Adrenal gland (tissue), 12 donors: Measurements from ENCODE around the gene PRM1. TPM values are rescaled to one million over a fixed set of nuclear protein-coding genes. Genes with fewer than 3 reads are reported as not detected.

Source experiments
- DNase-seq, 7 donors: peaks; one replicate each; pipeline ENCODE4 v3.0.0-alpha.2; 2019 to 2020
- H3K27ac ChIP-seq, 5 donors: fragments of 200-600 bp; sonication (generic) in 4 of 5; 1 replicate in 3 of 5; 2 replicates in 2 of 5; pipeline versions ENCODE4 v1.5.1 to v1.8.0; 2016 to 2020; ENCODE audit warnings: mild to moderate bottlenecking in 1 of 5
- H3K27me3 ChIP-seq: fragments of 200-600 bp; 2 replicates; pipeline ENCODE4 v1.8.0; 2021
- H3K36me3 ChIP-seq, 2 donors: fragments of 200-600 bp; replicated peaks in 1 of 2; 1 replicate in 1 of 2; 2 replicates in 1 of 2; pipeline versions ENCODE4 v1.5.1 to v1.8.0; 2018 to 2022
- H3K4me1 ChIP-seq, 2 donors: fragments of 200-600 bp; replicated peaks in 1 of 2; 1 replicate in 1 of 2; 2 replicates in 1 of 2; pipeline versions ENCODE4 v1.5.1 to v1.8.0; 2018 to 2021
- H3K4me3 ChIP-seq, 4 donors: fragments of 200-600 bp; sonication (generic) in 3 of 4; one replicate each; pipeline ENCODE4 v1.5.1; 2016 to 2018
- H3K9me3 ChIP-seq, 3 donors: fragments of 200-600 bp; sonication (generic) in 1 of 3; replicated peaks in 1 of 3; 1 replicate in 2 of 3; 2 replicates in 1 of 3; pipeline versions ENCODE4 v1.5.1 to v1.8.0; 2016 to 2021
- CTCF ChIP-seq, 6 experiments: fragments of 450-650 bp in 4 of 6; fragments of 200-600 bp in 2 of 6; sonication (generic) in 1 of 6; IDR thresholded peaks; 1 replicate in 5 of 6; 2 replicates in 1 of 6; pipeline versions ENCODE4 v1.5.1 to v1.8.0; 2016 to 2021; ENCODE audit warnings: antibody characterized with exemption in 6 of 6, mild to moderate bottlenecking in 2 of 6, moderate library complexity in 1 of 6
- POLR2A ChIP-seq, 2 donors: fragments of 450-650 bp; IDR thresholded peaks; one replicate each; pipeline ENCODE4 v1.6.1; 2017; ENCODE audit warnings: antibody characterized with exemption in 2 of 2, mild to moderate bottlenecking in 2 of 2, moderate library complexity in 1 of 2
- WGBS, 4 donors: extraction: QIAGEN DNeasy Blood & Tissue Kit in 2 of 4; methylation state at CpG; one replicate each; pipeline versions ENCODE4 v1.1.5 to v1.1.7; 2013 to 2017; 5-methylcytosine and 5-hydroxymethylcytosine counted together
- intact Hi-C, 2 donors: fragments of 100-400 bp; cut with DNase I; formaldehyde crosslinking; loops; one replicate each; pipeline versions ENCODE4 v1.14.1 to v1.15.0; 2022 to 2023
- polyA plus RNA-seq, 3 donors: library from polyadenylated mRNA; stranded (reverse); fragments of 200-250 nt in 2 of 3; fragments of 350-450 nt in 1 of 3; fragmentation: Illumina TruSeq in 1 of 3; extraction: RNeasy Lipid Tissue Mini Kit (QIAGEN cat#74804) in 1 of 3; gene quantifications; one replicate each; pipeline ENCODE4 v1.2.3, GENCODE V29; 2013 to 2014
- total RNA-seq, 9 donors: library from RNA; depleted of rRNA in 4 of 9; stranded (reverse); fragments of >200 nt in 4 of 9; fragments of 120-200 nt in 1 of 9; fragmentation: NEBNext Ultra II Directional in 1 of 9; extraction: Animal tissue kit (Norgen Biotek cat#: 25700) in 1 of 9; gene quantifications; one replicate each; pipeline versions ENCODE4 v1.1.0 to v1.2.4, GENCODE V29; 2013 to 2023
- donor health status: healthy with polysubstance abuse.
- donor health status: Bipolar disorder and iron deficiency.
- donor health status: DM: yes; HTN: yes; CAD: no.
- donor health status: DM: no; HTN: no; CAD: no.
- donor health status: DM: no; HTN: no; CAD: no.
- donor health status: DM: yes; HTN: yes; CAD: no.

Gene PRM1
- total and polyA plus RNA-seq, 12 donors, result not detected

DNA sequence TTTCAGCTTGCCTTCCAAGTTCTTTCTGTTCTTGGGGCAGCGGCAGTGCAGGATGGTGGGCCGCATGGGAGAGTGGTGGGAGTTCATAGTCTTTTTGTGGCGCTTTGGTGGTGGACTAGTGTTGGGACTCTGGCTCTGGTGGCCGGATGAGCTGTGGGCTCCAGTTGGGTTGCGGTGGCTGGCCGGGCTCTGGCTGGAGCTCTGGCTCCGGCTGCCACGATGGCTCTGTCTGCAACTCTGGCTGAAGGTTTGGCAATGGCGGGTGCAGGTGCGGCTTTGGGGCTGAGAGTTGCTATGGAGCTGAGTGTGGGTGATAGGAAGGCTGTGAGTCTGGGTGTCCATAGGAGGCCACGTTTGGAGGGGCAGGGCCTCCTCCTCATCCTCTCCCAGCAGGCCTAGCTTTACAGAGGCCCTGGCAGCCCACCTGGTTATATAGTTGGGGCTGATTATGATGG lies 12.2 kb downstream of the PRM1 start, which contains the start of gene TNP2:
TNP2 (minus strand) TSS at position 405 of the 455 bp plus-strand sequence; CDS start at position 342, 63 bp downstream.
- H3K27me3 ChIP-seq, result no peaks in the 10 kb centered on the region
- WGBS, 4 donors, result 92 to 99% (median 98%) methylated on average over 6 to 11 of the region's 11 CpGs
- H3K4me3 ChIP-seq, result no peak within 1 kb of the TSS
- TF ChIP-seq POLR2A (IDR thresholded peaks at IDR 0.05) (no peak), CTCF (IDR thresholded peaks at IDR 0.05) (no peak)
- no peaks in the 10 kb centered on the region for H3K36me3 ChIP-seq
- intact Hi-C loops, result no loop called here
- H3K9me3 ChIP-seq, result no peaks in the 10 kb centered on the region
- H3K27ac ChIP-seq, result no peak within 1 kb of the TSS
- no peaks in the 10 kb centered on the region for H3K4me1 ChIP-seq
- DNase-seq, result no peak

DNA sequence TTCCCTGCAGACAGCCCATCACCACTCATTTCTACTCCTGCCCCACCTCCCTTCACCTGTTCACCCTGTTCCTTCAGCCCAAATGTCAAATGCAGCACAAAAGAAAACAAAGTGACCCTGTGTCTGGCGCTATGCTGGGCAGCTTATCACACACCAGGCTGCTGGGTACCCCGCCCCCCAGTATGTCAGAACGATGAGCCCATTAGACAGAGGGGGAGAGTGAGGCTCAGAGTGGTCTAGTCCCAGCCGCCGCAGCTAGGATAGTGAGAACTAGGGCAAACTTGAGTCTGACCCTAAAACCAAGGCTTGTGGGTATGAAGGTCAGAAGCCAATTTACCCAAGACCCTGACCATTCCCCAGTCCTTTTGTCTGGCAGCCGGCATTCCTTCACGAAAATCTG lies 16.0 kb downstream of the PRM1 start:
- DNase-seq, result no peak
- TF ChIP-seq POLR2A (IDR thresholded peaks at IDR 0.05) (no peak), CTCF (IDR thresholded peaks at IDR 0.05) (no peak)
- 74 to 95% (median 89%) methylated on average over 5 to 7 of the region's 7 CpGs for WGBS, 4 donors
- Histone ChIP-seq H3K4me1 (no peaks in the 10 kb centered on the region), H3K27me3 (no peaks in the 10 kb centered on the region), H3K4me3 (no peak overlapping the region), H3K9me3 (no peaks in the 10 kb centered on the region), H3K27ac (no peak overlapping the region), H3K36me3 (no peaks in the 10 kb centered on the region)
- intact Hi-C loops, result no loop called here

GRCh38 chr16:11264155-11264832 lies 16.8 kb downstream of the PRM1 start:
- TF ChIP-seq POLR2A (IDR thresholded peaks at IDR 0.05) (no peak), CTCF (IDR thresholded peaks at IDR 0.05) (no peak)
- H3K27me3 ChIP-seq, result no peaks in the 10 kb centered on the region
- H3K4me1 ChIP-seq, result peaks cover 0 to 7% of the 10 kb centered on the region in 2 donors
- DNase-seq, result no peak
- no peaks in the 10 kb centered on the region for H3K36me3 ChIP-seq
- H3K27ac ChIP-seq, result no peak overlapping the region
- WGBS, 4 donors, result 77 to 91% (median 84%) methylated on average over 9 of the region's 9 CpGs
- no peaks in the 10 kb centered on the region for H3K9me3 ChIP-seq
- intact Hi-C loops, result no loop called here
- H3K4me3 ChIP-seq, result no peak overlapping the region

DNA sequence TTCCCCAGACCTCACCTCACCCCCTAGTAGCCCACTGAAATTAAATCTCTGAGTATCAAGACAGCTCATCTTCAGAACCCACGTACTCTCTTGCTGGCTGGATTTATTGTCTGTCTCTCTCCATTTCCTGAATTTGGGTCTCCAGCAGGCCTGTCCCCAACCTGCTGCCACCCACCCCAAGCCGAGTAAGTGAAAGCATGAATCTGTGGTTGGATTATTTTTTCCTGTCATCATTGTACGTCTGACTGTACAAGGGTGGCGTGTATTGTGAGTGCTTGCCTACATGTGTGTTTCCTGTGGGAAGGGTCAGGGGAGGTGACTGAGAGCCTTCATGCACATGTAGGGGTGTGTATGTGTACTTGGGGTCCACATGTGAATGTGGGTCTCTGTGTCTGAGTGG lies 17.4 kb downstream of the PRM1 start:
- Histone ChIP-seq H3K27me3 (no peaks in the 10 kb centered on the region), H3K36me3 (no peaks in the 10 kb centered on the region), H3K27ac (no peak overlapping the region), H3K4me1 (peaks cover 0 to 13% of the 10 kb centered on the region in 2 donors), H3K4me3 (no peak overlapping the region), H3K9me3 (no peaks in the 10 kb centered on the region)
- 72 to 83% (median 75%) methylated on average over 4 of the region's 4 CpGs for WGBS, 4 donors
- intact Hi-C loops, result no loop called here
- TF ChIP-seq CTCF (IDR thresholded peaks at IDR 0.05) (no peak), POLR2A (IDR thresholded peaks at IDR 0.05) (no peak)
- no peak for DNase-seq
